HTERT RPE-1 (cell line): ENCODE measurements around the gene SETD2.

Experiments used
- in situ Hi-C: fragments of 300-500 bp; cut with MboI; formaldehyde crosslinking; loops from 4 replicates; pipeline ENCODE4 v1.14.3; 2020; ENCODE audit warnings: low sequenced_read_pairs

SETD2 gene

DNA sequence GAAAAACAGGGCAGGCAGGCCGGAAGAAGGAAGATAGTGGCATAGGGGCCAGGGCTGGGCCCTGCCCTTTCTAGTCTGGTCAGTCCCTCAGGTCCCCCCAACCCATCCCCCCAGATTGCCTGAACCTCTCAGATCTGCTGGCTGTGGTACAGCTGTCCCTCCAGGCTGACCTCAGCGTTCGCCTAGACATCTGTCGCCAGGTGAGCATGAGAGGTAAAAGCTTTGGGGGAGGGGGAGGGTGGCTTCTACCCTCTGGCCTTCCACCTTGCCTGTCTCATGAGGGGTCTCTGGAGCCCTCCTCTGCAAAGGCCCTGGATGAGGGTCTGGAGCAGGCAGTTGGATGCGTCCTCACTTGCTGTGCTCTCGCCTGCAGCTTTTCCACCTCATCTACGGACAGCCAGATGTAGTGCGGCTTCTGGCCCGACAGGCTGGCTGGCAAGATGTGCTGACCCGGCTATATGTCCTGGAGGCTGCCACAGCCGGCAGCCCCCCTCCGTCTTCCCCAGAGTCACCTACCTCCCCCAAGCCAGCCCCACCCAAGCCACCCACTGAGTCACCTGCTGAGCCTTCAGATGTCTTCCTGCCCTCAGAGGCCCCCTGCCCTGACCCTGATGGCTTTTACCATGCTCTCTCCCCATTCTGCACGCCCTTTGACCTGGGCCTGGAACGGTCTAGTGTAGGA is 164.3 kb downstream of the SETD2 start:
- in situ Hi-C loops: no loop called here

DNA sequence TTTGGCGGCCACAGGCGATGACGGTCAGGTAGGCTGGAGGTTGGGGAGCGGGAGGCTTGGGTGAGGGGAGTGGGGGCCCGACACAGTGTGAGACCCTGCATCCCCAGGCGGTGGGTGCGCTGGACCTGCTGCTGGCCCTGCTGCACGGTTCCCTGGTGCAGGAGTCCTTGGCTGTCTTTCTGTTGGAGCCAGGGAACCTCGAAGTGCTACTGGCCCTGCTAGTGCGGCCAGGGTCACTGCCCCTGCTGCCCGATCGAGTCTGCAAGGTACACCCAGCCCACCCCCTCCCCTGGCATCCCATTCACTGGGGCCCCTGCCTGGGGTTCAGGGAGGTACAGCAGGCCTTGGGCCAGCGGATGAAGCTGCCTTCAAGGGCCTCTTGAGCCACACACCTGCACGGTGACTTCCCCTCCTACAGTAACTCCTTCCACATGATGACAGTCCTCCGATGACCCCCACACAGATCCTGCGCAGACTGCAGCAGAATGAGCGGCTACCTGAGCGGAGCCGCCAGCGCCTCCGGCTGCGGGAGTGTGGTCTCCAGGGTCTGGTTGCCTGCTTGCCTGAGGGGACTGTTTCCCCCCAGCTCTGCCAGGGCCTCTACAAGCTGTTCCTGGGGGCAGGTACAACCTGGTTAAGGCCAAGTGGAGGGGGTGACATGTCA is 164.9 kb downstream of the SETD2 start:
- in situ Hi-C loops: no loop called here

DNA sequence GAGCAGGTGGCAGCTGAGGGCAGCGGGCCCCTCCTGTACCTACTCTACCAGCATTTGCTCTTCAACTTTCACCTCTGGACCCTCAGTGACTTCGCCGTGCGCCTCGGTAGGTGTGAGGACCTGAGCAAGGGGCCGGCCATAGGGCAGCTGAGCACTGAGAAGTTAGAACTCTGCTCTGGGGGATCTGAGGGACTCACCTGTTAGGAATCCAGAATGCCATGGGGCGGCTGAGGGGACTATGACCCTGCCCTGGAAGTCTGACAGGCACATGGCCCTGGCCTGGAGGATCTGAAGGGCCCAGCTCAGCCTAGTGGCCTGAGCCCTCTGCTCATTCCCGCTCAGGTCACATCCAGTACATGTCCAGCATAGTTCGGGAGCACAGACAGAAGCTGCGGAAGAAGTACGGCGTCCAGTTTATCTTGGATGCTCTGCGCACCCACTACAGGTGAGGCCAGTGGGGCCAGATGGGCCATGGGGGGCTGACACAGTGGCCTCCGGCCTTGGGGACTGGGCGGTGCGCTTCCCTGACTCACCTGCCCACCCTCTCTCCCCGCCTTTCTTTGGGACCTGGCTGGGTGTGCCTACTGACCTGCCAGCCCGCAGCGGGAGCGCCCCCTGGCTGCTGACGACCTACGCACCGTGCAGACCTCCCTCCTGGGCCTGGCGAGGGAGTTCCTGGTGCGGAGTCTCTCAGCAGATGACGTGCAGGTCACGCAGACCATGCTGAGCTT is 165.6 kb downstream of the SETD2 start:
- in situ Hi-C loops: no loop called here

DNA sequence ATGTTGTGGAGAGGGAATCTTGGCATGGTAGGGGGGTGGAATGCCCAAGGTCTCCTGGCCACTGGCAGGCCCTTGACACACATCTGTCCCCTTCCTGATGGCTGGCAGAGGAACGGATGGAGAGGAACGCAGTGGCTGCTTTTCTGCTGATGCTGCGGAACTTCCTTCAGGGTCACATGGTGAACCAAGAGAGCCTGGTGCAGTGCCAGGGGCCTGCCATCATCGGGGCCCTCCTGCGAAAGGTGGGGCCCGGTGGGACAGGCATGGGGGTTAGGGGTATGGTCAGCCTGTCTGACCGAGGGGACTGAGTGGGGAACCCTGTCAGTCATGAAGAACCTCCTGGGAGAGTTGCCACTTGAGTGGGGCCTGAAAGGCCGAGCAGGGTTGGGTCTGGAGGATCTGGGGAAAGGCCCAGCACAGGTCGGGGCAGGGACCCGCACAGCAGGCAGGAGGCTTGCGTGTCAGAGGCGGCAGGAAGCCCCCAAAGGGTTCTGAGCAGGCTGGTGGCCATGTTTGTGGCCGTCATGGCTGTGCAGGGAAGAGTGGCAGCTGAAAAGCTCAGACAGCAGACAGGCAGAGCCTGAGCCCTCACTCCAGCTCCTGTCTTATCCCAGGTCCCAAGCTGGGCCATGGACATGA is 166.3 kb downstream of the SETD2 start:
- in situ Hi-C loops: no loop called here

DNA sequence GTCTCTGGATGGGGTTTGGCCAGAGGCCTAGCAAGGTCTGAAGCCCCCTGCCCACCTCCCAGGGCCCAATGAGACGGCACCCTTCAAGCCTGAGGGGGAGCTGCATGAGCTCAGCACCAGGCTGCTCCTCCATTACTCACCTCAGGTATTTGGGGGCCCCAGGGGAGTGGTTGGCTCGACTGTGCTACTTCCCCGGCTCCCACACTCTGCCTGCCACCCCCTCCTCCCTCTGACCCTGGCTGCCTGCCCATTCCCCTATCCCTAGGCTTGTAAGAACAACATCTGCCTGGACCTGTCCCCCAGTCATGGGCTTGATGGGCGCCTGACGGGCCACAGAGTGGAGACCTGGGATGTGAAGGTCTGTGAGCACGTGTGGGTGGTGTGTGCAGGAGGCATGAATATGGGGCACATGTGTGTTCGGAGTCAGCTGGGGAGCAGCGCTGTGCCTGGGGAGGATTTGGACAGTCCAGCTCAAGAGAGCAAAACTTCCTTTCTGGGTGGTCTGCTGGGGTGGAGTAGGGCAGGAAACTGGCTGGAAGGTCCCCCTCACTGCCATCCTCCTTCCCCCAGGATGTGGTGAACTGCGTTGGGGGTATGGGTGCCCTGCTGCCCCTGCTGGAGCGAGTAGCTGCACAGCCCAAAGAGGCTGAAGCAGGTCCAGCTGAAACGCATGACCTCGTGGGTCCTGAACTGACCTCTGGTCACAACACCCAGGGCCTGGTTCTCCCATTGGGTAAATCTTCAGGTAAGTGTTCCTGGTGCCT is 167.0 kb downstream of the SETD2 start:
- in situ Hi-C loops: no loop called here

DNA sequence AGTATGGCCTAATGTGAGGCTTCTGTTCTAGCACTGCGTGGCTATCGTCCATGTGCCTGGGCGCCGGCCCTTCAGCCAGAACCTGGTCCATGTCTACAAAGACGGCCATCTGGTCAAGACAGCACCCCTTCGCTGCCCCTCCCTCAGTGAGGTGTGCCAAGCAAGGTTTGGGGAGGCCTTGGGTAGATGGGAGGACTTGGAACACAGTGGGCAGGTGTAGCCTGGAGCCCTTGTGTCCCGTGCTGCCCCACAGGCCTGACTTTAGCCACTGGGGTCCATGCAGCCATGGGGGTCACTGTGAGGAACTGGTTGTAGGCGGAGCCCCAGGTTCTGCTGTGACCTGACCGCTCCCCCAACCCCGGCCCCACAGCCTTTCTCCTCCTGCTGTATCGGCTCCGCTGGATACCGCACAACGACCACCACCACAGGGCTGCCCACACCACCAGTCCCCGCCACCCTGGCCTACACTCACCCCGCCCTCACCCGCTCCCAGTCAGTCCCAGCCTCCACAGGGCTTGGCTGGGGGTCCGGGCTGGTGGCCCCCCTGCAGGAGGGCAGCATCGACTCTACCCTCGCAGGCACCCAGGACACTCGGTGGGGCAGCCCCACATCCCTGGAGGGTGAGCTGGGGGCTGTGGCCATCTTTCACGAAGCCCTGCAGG is 167.9 kb downstream of the SETD2 start:
- in situ Hi-C loops: no loop called here

DNA sequence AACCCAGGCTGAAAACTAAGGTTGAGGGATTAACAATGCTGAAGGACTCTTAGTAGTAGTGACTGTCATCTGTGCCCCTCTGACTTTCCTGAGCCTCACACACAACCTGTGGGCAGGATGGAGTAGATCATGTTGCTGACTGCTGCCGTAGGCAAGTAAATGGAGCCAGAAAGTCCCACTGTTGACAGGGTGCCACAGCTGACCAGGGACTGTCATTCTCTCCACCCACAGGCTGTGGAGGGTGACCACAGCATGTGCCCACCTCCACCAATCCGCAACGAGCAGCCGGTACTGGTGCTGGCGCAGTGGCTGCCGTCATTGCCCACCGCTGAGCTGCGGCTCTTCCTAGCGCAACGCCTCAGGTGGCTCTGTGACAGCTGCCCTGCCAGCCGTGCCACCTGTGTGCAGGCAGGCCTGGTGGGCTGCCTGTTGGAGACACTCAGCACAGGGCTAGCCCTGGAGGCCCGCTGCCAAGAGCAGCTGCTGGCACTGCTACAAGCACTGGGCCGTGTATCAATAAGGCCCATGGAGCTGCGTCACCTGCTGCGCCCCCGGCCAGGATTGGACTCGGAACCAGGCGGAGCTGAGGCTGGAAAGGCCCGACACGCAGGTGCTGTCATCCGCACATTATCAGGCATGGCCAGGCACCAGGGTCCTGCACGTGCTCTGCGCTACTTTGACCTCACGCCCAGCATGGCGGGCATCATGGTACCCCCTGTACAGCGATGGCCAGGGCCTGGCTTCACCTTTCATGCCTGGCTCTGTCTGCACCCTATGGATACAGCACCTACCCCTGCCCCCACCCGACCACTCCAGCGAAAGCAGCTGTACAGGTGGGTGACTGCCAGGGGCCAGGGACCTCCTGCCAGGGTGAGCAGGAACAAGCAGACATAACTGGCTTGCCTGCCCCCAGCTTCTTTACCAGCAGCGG is 168.8 kb downstream of the SETD2 start:
- in situ Hi-C loops: no loop called here

DNA sequence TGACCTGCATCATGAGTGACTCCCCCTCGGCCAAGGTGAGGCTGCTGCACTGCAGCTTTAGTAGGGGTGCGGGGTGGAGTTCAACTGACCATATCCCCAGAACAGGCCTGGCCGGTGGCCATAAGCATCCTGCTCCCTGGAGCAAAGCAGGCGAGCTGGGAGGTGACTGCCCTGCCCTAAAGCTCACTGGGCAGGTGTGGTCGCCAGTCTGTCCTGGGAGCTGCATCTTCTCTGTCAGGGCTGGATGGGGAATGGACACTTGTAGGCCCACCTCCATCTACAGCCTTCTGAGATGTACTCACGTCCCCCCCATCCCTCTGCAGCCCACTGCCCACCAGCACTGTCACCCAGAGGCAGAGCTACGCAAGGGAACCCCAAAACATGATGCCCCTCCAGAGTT is 169.9 kb downstream of the SETD2 start:
- in situ Hi-C loops: no loop called here

DNA sequence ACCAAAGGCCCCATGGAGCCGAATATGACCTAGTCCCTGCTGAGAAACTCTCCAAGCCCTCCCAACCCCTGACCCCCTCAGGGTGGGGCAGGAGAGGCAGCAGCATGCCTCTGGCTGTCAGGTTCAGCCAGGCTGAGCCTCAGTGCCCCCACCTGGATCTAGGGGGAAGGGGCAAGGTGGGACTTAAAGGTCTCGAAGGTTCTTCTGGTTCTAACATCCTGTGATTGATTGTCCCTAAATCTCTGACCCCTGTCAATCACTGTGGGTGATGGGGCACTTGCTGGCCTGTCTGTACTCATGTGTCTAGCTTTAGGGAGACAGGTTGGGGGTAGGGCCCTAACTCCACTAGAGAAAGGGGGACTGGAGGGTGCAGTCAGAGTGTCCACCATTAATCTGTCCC is 170.6 kb downstream of the SETD2 start:
- in situ Hi-C loops: no loop called here

DNA sequence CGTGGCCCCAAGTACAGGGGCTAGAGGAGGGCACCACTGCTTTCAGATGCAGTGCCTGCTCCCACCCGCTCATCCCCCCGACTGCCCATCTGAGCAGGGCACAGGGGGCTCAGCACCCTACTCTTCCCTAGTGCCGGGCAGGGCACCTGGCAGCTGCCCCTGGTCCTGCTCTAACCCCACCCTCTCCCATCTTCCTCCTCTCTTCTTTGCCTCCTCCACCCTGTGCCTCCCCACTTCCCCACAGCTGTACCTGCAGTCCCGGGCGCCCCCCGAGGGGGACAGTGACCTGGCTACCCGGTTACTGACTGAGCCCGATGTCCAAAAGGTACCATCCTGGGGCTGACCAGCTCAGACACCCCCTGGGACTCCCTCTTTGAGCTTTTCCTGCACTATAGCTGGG is 171.7 kb downstream of the SETD2 start:
- in situ Hi-C loops: no loop called here

DNA sequence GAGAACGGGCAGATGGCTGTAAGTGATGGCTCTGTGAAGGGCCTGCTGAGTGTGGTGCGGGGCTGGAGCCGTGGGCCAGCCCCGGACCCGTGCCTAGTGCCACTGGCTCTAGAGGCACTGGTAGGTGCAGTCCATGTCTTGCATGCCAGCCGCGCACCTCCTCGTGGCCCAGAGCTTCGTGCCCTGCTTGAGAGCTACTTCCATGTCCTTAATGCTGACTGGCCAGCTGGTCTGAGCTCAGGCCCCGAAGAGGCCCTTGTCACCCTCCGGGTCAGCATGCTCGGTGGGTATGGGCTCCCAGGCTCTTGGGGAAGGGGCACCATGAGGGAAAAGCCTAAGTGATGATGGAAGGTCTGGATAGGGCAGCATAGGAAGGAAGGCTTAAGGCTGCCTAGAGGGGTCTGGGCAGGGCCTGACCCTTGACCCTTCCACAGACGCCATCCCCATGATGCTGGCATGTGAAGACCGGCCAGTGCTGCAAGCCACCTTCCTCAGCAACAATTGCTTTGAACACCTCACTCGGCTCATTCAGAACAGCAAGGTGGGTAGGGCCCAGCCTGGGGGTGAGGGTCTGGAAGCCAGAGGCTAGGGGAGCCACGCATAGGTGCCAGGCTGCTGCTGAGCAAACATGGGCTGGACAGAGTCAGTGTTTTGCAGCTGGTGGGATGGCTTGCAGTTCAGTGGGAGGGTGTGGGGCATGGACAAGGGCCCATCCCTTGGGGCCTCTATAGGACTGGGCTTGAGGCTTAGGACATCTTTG is 172.3 kb downstream of the SETD2 start:
- in situ Hi-C loops: no loop called here

DNA sequence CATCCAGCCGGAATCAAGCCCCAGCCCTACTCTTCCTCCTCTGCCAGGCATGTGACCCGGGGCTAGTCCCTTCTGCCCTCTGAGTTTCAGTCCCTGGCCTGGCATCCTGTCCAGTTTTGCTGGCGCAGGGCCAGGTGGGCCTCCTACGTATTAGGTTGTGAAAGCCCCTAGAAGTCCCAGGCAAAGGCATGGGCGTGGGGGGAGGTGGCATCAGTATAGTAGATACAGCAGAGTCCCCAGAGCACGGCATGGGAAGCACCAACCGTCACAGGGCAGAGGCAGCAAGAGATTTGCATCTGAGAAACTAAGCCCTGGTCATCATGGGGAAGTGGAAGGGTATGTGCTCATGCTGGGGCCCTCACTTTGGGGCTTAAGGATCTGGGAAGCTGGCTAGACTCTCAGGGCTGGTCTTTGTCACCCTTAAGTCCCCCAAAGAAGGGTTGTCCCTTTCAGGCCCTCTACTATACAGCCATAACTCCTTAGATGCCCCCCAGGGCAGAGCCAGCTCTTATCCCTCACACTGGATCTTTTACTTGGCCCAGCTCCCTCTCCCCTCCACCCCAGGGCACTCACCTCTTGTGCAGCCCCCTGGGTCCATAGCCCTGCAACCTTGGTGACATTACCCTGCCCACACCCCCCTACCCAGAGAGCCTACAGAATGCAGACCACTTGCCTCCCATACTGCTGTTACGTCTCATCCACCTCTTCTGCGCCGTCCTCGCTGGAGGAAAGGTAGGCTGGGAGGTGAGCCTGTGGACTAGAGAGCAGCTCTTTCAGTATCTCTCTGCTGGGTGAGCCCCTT is 173.1 kb downstream of the SETD2 start:
- in situ Hi-C loops: no loop called here

DNA sequence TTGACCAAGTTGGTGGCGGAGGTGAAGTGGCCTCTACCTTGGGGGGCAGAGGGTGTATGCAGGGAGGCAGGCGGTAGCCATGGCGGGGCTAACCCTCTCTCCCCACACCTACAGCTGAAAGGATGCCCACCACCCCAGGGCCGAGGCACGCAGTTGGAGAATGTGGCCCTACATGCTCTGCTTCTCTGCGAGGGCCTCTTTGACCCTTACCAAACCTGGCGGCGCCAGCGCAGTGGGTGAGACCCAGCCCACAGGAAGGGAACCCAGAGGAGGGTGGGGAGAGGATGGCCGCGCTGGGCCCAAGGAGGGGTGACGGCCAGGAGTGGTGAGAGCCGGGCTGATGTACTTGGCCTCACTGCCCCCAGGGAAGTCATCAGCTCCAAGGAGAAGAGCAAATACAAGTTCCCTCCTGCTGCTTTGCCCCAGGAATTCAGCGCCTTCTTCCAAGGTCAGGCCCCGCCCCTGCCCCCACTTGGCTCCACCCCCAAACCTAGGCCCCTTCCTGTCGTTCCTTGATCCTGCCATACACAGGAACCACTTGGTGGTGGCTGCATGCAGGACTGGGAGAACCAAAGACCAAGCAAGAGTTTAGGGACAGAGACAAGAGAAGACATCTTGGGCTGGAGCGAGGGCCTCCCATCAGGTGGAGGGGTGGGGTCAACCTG is 174.6 kb downstream of the SETD2 start:
- in situ Hi-C loops: no loop called here

DNA sequence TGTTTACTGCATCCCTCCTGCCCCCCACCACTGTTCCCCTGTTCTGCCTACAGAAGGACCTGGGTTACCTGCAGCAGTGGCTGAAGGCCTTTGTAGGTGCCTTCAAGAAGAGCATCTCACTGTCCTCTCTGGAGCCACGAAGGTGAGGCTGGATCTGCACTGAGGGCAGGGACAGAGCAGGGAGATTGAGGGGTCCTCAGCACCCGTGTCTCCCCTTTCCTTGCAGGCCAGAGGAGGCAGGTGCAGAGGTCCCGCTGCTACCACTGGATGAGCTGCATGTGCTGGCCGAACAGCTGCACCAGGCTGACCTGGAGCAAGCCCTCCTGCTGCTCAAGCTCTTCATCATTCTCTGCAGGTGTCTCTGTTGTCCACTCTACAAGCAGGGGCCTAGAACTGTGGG is 175.3 kb downstream of the SETD2 start:
- in situ Hi-C loops: no loop called here

DNA sequence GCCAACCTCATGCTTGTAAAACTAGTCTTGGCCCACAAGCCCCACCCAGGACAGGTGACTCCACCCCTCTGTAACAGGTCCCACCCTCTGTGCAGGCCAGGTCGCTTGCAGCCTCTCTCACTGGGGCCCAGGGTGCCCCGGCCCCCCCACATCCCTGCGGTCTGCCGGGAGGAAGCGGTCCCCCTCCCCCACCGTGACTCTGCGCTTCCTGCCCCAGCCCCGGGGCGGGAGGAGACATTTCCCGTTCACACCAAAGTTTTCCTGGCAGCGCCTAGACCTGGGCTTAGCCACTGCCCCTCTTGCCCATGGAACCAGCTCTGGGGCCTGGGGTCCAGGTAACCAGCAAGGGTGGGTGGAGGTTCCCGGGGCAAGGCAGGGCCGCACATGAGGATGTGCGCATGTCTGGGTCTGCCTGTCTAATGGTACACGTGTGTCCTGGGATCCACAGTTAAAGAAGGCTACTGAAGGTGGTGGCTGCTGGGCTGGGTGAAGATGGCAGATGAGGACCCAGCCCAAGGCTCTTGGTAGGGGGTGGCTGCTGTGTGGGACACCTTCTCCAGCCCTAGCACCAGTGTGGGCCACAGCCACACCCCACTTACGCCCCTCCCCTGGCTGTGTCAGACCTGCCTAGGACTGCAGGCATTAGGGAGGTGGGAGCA is 176.0 kb downstream of the SETD2 start:
- in situ Hi-C loops: no loop called here

DNA sequence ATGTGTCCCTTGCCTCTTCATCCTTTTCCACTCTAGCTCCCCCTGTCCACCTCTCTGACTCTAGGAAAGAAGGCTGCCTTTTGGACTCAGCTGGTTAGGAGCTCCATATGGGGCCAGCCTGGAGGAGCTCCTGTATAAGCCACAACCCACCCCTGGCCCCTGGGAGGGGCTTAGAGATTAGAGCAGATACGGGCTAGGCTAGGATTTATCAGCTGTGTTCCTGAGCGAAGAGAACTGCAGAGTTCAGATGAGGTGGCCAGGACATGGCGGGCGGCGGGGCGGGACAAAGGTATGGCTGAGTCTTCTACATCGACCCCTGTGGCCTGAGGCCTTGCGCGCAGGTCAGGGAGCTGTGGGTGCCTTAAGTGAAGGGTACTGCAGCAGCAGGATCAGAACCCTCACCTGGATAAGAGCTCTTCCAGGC is 176.6 kb downstream of the SETD2 start:
- in situ Hi-C loops: no loop called here
